ENCODE measurements around the gene PCTP.

DNA sequence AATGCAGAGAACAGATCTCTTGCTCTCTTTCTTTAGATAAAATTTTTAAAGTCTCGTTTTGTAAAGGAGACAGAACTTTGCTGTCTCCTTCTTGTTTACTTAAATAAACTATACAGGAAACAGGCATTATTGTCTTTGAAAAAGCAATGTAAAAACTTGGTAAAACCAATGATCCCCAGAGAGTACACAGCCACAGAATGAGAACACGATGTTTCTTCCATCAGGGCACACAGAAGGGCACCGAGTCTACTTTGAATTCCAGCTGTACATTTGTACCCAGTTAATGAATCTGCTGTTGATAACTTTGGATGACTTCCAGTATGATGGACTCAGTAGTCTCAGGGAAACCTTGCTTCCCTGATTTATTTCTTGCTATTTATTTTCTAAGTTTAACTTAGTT lies 20.0 kb upstream of the PCTP start:
- TF ChIP-seq, protein P1, sequence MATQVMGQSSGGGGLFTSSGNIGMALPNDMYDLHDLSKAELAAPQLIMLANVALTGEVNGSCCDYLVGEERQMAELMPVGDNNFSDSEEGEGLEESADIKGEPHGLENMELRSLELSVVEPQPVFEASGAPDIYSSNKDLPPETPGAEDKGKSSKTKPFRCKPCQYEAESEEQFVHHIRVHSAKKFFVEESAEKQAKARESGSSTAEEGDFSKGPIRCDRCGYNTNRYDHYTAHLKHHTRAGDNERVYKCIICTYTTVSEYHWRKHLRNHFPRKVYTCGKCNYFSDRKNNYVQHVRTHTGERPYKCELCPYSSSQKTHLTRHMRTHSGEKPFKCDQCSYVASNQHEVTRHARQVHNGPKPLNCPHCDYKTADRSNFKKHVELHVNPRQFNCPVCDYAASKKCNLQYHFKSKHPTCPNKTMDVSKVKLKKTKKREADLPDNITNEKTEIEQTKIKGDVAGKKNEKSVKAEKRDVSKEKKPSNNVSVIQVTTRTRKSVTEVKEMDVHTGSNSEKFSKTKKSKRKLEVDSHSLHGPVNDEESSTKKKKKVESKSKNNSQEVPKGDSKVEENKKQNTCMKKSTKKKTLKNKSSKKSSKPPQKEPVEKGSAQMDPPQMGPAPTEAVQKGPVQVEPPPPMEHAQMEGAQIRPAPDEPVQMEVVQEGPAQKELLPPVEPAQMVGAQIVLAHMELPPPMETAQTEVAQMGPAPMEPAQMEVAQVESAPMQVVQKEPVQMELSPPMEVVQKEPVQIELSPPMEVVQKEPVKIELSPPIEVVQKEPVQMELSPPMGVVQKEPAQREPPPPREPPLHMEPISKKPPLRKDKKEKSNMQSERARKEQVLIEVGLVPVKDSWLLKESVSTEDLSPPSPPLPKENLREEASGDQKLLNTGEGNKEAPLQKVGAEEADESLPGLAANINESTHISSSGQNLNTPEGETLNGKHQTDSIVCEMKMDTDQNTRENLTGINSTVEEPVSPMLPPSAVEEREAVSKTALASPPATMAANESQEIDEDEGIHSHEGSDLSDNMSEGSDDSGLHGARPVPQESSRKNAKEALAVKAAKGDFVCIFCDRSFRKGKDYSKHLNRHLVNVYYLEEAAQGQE (IDR thresholded peaks at IDR 0.05; ENCODE audit: insufficient read depth in 1 of 2, low read depth in 2 of 2, low read length in 2 of 2), result no peak
- no peak for TF ChIP-seq FOXP2 (optimal IDR thresholded peaks at IDR 0.05; ENCODE audit: borderline replicate concordance, extremely low read depth, extremely low read length, insufficient read depth)
